Stimulated activated CD4-positive, alpha-beta T cell treated with anti-CD3 and anti-CD28 coated beads, TNF-alpha, amount 100 ng/mL, for 1 hour (primary cell): ENCODE results near the gene MAN2A1.
A peak's percentile ranks its signal among the peaks of the same experiment; 100 is the strongest.

Experiments used
- DNase-seq, 3 donors: peaks; one replicate each; pipeline ENCODE4 v3.0.0-alpha.2; 2020; ENCODE audit warnings: low read depth in 3 of 3, low spot score in 1 of 3

MAN2A1 gene

DNA sequence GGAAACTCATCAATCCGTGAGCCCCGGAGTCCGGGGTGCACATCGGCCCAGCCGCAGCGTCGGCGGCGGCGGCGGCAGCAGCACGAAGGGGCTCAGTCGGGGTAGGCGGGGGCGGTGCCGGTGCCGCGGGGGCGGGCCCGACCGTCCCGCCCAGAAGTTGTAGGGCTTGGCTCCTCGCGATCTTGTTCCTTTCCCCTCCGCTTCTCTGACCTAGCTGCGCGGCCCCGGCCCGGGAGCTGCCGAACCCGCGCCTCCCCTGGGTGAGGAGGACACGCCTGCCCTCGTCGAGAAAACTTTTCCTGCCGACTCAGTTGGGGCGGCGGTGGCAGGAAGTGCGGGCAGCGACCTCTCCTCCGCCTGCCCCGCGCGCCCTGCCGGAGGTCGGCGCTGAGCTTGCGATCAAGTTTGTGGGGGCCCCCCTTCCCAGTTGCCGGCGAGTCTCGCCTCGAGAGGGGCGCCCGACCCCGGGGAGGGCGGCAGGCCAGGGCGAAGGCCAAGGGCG lies at the start of gene MAN2A1:
Gene MAN2A1 (plus strand): TSS at position 188 of the 502 bp plus-strand sequence. CDS start 491 bp downstream, outside the sequence.
- DNase-seq = peak; percentile 55 to 64 (median 61)

DNA sequence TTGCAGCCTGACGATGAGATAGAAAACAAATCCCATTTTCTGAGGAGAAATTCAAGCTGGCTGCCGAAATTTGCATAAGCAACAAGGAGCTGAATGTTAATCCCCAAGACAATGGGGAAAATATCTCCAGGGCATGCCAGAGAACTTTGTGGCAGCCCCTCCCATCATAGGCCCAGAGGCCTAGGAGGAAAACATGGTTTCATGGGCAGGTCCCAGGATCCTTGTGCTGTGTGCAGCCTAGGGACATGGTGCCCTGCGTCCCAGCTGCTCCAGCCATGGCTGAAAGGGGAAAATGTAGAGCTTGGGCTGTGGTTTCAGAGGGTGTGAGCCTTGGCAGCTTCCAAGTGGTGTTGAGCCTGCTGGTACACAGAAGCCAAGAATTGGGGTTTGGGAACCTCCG lies 48.8 kb upstream of the MAN2A1 start:
- no peak for DNase-seq

DNA sequence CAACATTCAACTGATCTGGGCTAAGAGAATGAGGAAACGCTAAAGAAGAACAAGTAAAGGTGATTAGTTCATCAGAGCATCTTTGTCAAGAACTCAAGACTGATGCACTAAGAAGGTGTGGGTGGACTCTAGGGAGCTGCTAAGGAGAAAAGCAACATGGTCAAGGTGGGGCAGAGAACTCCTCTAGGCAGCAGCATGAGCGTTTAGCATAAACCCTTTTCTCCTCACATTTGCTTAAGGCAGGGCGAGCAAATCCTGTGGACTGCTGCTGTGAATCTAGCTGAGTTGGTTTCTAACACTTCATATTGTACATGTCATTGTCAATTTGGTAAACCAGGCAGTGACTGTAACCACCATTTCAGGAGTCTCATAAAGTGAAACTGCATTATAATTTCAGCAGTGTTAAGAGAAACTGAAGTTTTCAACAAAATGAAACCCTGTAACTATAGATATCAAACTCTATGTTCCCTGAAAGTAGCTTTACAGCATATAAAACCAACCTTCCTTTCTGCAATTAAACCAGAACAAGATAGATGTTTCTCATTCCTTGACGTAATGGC lies 45.9 kb upstream of the MAN2A1 start:
- no peak for DNase-seq

DNA sequence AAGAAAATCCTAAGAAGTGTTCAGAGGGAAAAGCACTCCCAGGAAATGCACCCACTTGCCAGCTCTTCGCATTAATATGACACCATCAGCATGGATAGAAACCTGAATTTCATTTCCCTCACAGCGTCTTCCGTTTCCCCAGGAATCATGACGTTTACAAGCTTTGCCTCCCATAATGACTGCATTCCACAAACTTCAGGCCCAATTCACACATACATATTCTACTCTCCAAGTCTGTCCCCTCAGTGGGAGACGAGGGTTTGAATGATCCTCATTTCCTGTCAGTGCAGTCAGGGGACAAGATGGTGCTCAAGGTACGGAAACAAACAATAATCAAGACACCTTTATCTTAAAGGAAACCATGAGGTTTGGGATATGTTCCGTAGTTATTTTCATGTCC lies 44.9 kb upstream of the MAN2A1 start:
- no peak for DNase-seq

DNA sequence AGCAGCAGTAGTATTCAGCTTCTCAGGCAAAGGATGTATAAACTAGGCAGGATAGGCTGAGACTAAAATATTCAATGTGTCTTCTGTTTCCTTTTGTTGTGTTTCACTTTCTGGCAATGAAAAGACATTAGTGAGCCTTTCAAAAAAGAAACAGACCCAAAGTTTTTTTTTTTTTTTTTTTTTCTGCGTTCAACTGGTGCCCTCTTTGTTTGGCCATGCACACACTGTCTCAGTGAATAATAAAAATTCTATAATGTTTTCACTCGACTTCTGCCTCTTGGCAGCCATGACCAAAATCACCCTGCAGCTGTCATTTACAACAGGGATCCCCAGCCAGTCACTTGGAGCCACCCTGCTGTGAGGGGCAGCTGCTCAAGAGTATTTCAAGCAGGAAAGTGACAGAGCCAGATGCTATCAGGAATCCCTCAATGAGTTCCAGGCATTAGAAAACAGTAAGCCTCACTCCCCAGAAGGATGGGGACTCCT lies 44.0 kb upstream of the MAN2A1 start:
- no peak for DNase-seq

DNA sequence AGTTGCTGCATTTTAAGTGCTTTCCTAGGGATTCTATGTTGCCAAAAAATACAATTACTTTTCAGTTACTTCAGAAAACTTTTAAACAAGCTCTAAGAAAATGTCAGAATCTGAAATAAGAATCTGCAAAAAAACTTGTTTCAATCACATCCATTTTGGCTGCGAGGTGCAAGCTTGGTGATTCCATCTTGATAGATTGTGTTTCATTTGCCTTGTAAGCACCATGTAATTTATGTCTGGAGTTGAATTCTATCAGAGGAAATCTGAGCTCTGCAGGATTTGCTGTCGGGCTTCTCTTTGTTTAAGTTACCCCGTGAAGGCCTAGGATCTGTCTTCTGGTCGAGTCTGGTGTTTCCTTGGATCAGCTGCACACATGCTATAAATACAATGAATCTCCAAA lies 40.4 kb upstream of the MAN2A1 start:
- no peak for DNase-seq

DNA sequence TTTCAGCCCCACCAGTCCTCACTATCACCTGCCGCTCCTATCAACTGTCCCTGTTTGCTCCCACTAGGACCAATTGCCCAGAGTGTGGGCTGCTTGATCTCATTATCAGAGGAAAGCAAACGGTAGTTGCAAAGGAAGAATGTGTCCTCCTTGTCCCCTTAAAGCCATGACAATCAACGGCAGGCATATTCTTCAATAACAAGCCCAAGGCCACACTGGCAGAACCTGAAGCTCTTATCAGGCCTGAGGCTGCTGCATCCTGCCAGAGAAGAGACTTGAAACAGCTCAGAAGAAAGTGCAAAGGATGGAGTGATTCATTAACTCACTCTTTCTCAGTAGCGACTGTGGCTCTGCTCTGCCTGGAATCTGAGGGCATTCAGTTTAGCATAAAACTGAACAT lies 39.2 kb upstream of the MAN2A1 start:
- DNase-seq = no peak

DNA sequence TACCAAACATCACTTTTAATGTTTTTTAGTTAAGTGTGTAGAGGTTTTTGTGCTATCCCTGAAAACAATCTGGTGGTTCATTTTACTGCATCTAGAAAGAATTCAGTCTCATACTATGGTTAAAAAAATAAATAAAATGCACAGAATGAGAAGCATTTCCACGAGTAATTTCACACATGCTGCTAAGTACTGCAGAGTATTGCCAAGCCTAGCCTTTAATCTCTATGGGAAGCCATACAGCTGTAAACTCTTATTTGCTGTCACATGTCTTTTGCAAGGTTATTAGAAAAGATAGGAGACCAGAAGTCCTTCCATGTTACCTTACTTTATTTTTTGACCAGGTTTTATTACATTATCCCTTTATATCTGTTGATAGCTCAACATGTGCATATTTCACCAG lies 37.6 kb upstream of the MAN2A1 start:
- DNase-seq = no peak

DNA sequence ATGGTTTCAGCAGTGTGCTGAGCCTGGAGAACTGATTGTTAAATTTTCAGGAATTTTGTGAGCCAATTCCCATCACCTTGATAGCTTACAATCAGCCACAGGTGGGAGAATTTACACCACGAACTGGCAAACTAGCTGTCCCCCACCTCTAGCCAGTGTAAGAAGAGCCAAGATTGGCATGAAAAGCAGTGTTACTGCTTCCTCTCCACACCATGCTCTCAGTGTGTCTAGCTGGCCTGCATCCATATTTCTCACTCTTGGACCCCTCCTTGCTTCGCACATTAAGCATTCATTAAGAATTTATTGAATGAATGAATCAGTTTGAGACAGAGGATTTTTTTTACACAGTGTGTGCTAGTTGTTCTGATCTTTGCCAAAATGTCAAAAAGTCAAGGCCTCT lies 36.7 kb upstream of the MAN2A1 start:
- DNase-seq = no peak

DNA sequence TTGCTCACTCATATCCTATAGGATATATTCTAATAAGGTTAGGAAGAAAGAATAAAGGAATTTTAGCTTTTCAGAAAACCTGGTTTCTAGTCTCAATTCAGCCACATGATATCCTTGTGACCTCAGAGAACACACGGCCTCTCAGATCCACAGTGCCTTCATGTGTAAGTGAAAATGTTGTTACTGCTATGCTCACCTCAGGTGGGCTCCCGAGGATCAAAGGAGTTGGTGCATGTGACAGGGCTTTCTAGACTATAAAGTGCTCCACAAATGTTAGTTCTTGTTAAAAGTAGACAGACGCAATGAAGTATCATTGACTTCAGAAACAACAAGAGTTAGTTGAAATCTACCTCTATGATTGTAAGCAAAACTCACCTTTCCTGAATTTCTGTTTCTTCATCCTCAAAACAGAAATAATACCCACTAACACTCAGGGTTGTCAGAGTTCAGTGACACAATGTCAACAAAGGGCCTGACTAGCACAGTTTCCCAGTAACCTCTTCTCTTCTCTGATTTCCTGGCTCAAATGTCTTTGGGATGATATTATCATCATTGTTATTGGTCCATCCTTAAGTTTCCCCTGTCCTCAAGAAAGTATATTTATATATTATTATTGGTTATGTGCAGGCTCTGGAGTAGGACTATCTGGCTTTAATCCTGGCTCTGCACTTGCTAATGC lies 36.0 kb upstream of the MAN2A1 start:
- no peak for DNase-seq

DNA sequence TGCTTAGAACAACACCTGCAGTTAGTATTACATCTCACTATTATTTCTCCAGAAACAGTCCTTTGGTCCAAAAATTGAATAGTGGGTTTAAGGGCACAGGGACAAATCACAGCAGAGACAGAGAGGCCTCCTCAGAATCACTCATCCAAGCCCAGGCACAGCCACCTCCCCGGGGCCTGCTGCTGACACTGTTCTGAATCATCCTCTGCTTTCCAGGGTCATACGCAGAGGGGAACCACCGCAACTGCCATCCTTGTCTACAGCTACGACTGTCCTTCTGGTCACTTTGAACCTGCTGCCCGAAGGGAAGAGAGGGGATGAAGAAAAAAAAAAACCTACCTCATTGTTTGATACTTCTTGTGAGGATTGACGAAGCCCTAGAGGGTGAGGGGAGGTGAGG lies 35.3 kb upstream of the MAN2A1 start:
- DNase-seq = no peak

DNA sequence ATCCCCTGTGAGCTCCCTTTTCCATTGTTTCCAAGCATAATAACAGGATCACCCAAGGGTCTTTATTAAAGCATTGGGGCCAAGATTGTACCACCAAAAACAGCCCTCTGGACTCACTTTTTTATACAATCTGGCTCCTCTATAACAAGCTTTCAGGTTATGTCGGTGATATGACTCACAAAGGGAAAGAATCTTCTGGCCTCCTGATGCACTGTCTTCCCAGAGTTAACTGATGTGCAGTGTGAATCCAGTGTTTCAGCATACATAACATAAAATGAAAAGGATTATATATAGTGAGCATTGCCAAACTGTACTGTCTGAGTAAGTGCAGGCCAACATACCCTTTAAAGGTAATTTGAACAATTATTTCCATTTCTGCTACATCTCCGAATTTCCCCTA lies 33.9 kb upstream of the MAN2A1 start:
- no peak for DNase-seq

DNA sequence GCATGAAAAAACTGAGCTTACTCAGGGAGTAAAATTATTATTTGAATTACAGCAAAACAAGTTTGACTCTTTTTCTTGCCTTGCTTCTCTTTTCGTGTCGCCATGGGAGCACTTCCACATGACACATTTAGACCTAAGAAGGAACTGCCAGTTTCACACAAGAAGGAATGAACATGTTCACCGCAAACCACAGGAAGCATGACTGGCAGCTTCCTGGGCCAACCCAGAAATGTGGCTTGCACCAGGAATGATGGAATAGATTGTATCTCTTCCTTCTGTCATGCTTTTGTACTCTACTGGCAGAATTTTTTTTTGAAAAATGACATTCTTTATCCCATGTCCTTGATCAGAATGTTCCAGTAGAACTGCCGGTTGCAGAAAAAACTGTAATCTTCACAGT lies 32.9 kb upstream of the MAN2A1 start:
- DNase-seq = peak in 1 of 3 donors; percentile 1

DNA sequence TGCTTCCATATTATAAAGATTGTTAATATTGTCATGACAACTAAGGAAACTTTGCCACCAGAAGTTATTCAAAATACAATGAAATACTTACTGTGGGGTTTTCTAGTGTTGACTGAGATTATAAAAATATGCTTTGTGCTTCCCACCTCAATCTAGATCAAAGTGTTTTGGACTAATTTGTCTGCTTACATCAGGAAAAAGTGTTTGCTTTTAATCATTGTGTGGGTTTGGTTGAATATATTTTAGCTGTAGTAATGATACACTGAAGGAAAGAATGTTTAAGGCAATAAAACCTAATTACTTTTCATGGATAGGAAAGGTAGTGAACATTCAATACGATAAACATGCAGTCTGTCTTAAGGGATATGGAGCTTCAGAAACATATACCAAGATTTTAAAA lies 29.8 kb upstream of the MAN2A1 start:
- no peak for DNase-seq

DNA sequence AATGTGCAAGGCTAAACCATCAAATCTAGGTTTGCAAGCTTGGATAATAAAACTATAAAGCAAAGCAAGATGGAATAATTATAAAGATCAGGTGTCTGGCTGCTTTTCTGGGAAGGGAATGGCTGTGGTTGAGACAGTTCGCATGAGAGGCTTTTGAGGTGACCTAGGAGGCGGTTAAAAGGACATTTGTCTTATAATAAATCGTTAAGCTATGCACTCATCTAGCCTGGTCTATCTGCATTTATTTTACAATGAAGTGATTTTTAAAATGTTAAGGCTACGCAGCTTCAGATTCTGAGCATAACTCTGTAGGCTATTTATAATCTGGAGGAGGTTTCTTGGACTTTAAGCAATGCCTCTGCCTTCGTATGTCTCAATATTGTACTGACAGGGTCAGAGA lies 29.4 kb upstream of the MAN2A1 start:
- DNase-seq = no peak

DNA sequence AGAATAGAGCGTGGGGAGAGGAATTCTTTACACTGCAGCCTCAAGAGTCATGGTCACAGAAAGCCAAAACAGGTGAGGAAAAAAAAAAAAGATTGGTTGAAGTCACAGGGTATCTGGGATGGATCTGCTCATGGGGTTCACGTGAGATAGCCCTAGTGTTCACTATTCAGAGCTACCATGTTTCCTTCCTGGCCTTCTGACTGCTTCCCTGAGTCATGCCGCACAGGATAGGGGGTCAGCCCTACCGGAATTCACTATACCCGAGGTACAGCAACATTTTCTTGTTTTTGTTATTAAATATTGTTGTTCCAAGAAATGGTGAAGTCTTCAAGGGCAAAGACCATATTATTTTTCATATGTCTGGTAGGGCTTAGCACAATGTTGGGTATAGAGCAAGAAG lies 21.5 kb upstream of the MAN2A1 start:
- no peak for DNase-seq

DNA sequence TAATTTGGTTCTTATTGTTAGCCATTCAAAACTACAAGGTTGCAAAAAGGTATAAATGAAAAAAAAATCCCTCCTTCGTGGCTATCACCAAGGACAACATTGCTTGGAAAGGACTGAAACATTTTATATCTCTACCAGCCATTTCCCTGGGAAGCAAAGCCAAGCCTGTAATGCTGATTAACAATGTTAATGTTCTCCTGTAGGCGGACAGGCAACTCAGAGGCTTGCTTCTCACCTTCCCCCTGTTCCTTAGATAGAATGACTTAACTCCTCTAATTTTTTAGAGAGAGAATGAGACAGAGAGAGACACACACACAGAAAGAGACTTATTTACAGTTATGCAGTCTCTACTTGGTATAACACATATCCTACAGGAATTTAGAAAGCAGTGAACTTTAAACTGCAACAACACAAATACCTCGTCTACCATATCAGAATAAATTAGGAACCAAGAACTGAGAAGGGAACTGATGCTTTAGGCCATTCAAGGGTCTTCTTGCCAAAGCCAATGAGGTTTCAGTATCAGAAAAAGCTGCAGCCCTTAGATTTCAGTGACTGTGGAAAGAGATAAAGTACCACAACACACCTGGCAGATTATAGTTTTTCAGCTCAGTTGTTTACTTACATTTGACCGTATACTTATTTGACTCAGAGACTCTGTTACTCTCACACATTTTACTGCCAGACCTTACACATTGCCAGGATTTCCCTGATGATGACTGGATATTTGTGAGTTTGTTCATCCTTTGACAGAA lies 20.9 kb upstream of the MAN2A1 start:
- no peak for DNase-seq

DNA sequence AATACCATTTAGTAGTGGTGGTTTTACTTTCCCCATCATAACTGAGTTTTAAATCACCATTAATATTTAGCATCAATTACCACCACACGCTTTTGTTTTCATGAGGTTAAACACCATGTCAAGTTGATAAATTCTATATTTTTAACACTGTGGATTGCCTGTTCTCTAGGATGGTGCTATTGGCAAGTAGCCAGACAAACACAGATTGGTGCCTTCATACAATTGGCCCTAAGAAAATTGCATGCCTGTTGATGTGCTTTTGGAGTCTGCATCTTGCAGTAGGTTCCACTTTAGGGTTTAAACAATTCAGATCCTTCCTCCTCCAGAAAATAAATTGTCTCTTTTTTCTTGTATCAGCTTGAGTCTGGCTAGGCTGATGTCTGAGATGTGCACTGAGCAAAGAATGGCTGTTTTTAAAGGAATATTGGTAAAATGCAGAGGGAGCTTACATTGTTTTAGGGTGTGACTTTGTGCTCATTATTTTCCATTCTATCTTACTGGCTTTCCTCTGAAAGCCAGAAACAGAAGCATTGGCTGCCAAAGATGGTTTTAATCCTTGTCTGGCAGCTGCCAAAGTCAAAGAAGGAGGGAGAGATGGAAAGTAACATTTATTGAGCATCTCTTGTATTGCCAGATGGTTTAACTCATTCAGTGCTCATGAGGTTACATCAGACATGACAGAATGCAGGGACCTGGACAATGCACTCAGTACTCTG lies 19.6 kb upstream of the MAN2A1 start:
- DNase-seq = no peak

DNA sequence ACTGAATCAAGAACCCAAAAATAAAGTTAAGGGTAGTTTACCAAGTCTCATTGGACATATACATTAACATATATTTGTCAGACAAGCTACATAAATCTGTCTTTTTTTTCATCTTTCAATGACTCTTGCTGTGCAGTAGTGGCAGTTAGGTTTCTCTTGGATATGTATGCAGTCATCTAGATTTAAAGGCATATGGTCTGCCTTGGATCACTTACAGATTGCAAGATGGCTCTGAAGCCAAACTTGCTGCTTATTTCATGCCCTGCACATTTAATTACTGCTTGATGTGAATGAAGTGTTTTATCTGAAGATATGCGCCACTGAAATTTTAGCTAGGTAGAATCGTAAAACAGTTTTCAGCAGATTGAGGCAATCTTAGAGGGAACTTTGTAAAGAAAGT lies 18.6 kb upstream of the MAN2A1 start:
- DNase-seq = no peak

DNA sequence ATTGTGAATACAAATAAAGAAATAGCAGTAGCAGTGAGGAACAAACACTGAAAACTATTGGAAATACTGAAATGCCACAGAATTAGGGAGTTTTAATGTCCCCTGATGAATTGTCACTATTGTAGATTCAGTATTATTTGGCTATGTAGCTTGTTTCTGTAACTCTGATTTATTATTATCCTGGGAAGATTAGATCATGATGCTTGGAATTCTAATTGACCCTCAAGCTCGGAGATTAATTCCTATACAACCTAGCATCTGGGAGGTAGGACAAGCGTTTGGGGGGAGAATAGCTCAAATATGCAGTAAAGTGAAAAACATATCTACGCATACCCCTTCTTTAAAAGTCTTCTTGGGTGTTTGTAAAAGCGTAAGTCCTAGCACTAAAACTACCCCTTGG lies 15.1 kb upstream of the MAN2A1 start:
- DNase-seq = no peak

DNA sequence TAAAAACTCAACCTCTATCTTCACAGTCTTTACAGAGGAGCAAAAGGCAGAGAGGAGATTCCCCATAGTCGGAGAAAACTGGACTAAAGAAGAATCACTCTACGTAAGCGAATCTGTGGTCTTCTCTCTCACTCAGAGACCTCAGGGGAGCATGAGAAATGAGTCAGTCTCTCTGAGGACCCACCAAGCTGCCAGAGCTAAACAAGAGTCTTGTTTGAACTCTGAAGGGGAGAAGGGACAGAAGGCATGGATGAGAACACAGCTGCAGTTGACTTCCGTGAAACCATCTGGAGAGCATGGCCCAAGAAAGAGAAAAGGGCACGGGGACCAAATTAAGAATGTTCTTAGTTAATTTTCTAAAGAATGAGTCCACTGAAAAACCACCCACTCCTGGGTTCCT lies 12.8 kb upstream of the MAN2A1 start:
- no peak for DNase-seq

DNA sequence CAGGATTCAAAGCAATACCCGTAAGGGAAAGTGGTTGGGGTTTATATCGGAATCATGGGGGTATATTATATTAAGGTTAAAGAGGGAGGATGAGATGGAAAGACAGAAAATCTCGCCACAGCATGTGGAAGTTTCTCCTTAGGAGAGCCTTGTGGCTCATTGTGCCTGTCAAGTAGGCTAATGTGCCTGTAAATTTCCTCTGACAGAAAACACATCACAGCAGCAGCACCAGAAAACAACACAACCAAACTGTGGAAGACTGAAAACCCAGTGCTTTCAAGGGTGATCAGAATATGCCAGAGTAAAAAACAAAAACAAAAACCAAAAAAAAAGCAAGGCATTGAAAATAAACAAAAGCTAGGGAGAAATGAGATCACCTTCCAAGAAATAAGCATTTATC lies 11.3 kb upstream of the MAN2A1 start:
- DNase-seq = no peak
